OCI-LY1 (cell line): ENCODE measurements around the gene ACY1.

Source experiments
- H2AFZ ChIP-seq: fragments of 200-600 bp; sonication (generic), shearing (Covaris generic); 2 replicates; pipeline ENCODE4 v1.6.0; 2014; ENCODE audit warnings: antibody characterized with exemption, mild to moderate bottlenecking, low read length
- H3F3A ChIP-seq: fragments of 200-600 bp; sonication (generic), shearing (Covaris generic); 2 replicates; pipeline ENCODE4 v1.6.0; 2014; ENCODE audit warnings: mild to moderate bottlenecking, antibody characterized with exemption, low read length, moderate library complexity; ENCODE audit not compliant: insufficient read depth
- H3K27ac ChIP-seq: fragments of 200-600 bp; sonication (generic); 2 replicates; pipeline ENCODE4 v1.5.1; 2014; ENCODE audit warnings: low read length, mixed run types, mild to moderate bottlenecking, low read depth; ENCODE audit not compliant: poor library complexity, severe bottlenecking
- H3K27me3 ChIP-seq: fragments of 200-600 bp; sonication (generic); 2 replicates; pipeline ENCODE4 v1.6.0; 2014; ENCODE audit warnings: antibody characterized with exemption, mild to moderate bottlenecking, low read length, moderate library complexity; ENCODE audit not compliant: insufficient read depth
- H3K36me3 ChIP-seq: fragments of 200-600 bp; sonication (generic); 2 replicates; pipeline ENCODE4 v1.6.1; 2014; ENCODE audit warnings: mild to moderate bottlenecking, antibody characterized with exemption, low read length, moderate library complexity, mixed read lengths; ENCODE audit not compliant: insufficient read depth
- H3K4me1 ChIP-seq: fragments of 200-600 bp; sonication (generic); 2 replicates; pipeline ENCODE4 v1.5.1; 2014; ENCODE audit warnings: mild to moderate bottlenecking, low read length, moderate library complexity; ENCODE audit not compliant: insufficient read depth, severe bottlenecking
- H3K4me2 ChIP-seq: fragments of 200-600 bp; sonication (generic), shearing (Covaris generic); 2 replicates; pipeline ENCODE4 v1.6.1; 2014; ENCODE audit warnings: low read length
- H3K4me3 ChIP-seq: fragments of 200-600 bp; sonication (generic); 2 replicates; pipeline ENCODE4 v1.5.1; 2014; ENCODE audit warnings: low read length, low read depth, mild to moderate bottlenecking, mixed read lengths; ENCODE audit not compliant: poor library complexity, severe bottlenecking
- H3K79me2 ChIP-seq: fragments of 200-600 bp; shearing (Covaris generic); 2 replicates; pipeline ENCODE4 v1.6.1; 2016; ENCODE audit warnings: mixed run types, low read length, mixed read lengths; ENCODE audit not compliant: insufficient read depth
- H3K9ac ChIP-seq: fragments of 200-600 bp; sonication (generic), shearing (Covaris generic); 2 replicates; pipeline ENCODE4 v1.6.1; 2014; ENCODE audit warnings: mild to moderate bottlenecking, low read length, mixed read lengths
- H3K9me2 ChIP-seq: fragments of 200-600 bp; sonication (generic), shearing (Covaris generic); 2 replicates; pipeline ENCODE4 v1.6.1; 2014; ENCODE audit warnings: low read depth, mild to moderate bottlenecking, low read length, mixed read lengths
- H3K9me3 ChIP-seq: fragments of 200-600 bp; shearing (Covaris generic); 2 replicates; pipeline ENCODE4 v1.6.1; 2014; ENCODE audit warnings: low read length, mixed read lengths
- H4K20me1 ChIP-seq: fragments of 200-600 bp; sonication (generic), shearing (Covaris generic); 2 replicates; pipeline ENCODE4 v1.6.0; 2016; ENCODE audit warnings: mild to moderate bottlenecking, low read length; ENCODE audit not compliant: insufficient read depth
- EZH2 ChIP-seq: fragments of 200-600 bp; sonication (generic), shearing (Covaris generic); IDR thresholded peaks from 2 replicates; pipeline ENCODE4 v1.8.0; 2017; ENCODE audit warnings: borderline replicate concordance, mixed run types, mild to moderate bottlenecking, antibody characterized with exemption, low read length, moderate library complexity, mixed read lengths
- TF ChIP-seq, protein P1 (sequence below): fragments of 200-600 bp; sonication (generic), shearing (Covaris generic); IDR thresholded peaks from 2 replicates; pipeline ENCODE4 v1.5.1; 2017; ENCODE audit warnings: mild to moderate bottlenecking, antibody characterized with exemption, low read length, moderate library complexity, mixed read lengths

ACY1 gene

DNA sequence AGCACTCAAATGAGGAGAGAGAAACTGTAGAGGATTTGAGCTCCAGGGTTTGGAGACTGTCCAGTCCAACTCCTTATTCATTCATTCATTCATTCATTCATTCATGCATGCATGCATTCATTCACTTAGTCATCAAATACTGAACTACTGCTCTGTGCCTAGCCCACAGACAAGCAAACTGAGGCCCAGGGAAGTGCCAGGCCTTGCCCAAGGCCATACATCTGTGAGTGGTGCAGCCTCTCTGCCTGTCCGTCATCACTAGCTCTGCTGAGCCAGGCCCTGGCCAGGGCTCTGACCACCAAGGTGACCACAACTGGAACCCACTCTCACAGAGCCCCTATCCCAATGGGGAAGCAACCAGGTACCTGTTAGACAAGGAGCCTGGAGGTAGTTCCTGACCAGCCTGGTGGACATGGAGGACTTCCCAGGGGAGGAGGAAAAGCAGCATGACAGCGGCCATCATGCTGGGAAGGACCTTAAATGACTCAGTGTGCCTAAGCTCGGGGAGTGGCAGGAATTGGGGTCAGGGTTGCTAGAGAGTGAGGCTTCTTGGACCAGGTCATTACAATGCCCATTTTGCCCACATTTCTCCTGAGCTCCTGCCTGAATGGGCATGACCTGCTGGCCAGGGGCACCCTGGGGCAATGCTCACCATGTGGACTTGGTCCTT lies 39.9 kb downstream of the ACY1 start:
- H3K9ac ChIP-seq, result no peak overlapping the region
- no peaks in the 10 kb centered on the region for H3K36me3 ChIP-seq
- no peak overlapping the region for H3K4me3 ChIP-seq
- no peaks in the 10 kb centered on the region for H3K4me1 ChIP-seq
- no peaks in the 10 kb centered on the region for H4K20me1 ChIP-seq
- no peaks in the 10 kb centered on the region for H3K9me2 ChIP-seq
- H2AFZ ChIP-seq, result no peak overlapping the region
- H3K79me2 ChIP-seq, result no peaks in the 10 kb centered on the region
- H3K9me3 ChIP-seq, result no peaks in the 10 kb centered on the region
- no peaks in the 10 kb centered on the region for H3F3A ChIP-seq
- H3K27ac ChIP-seq, result no peak overlapping the region
- no peak for TF ChIP-seq EZH2
- TF ChIP-seq, protein P1, sequence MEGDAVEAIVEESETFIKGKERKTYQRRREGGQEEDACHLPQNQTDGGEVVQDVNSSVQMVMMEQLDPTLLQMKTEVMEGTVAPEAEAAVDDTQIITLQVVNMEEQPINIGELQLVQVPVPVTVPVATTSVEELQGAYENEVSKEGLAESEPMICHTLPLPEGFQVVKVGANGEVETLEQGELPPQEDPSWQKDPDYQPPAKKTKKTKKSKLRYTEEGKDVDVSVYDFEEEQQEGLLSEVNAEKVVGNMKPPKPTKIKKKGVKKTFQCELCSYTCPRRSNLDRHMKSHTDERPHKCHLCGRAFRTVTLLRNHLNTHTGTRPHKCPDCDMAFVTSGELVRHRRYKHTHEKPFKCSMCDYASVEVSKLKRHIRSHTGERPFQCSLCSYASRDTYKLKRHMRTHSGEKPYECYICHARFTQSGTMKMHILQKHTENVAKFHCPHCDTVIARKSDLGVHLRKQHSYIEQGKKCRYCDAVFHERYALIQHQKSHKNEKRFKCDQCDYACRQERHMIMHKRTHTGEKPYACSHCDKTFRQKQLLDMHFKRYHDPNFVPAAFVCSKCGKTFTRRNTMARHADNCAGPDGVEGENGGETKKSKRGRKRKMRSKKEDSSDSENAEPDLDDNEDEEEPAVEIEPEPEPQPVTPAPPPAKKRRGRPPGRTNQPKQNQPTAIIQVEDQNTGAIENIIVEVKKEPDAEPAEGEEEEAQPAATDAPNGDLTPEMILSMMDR, result no peak
- no peak overlapping the region for H3K4me2 ChIP-seq
- H3K27me3 ChIP-seq, result no peaks in the 10 kb centered on the region

- Histone ChIP-seq H3K4me2 (no peak overlapping the region), H3K9me3 (no peaks in the 10 kb centered on the region), H4K20me1 (no peaks in the 10 kb centered on the region), H3K4me1 (no peaks in the 10 kb centered on the region), H3F3A (no peaks in the 10 kb centered on the region), H3K27me3 (no peaks in the 10 kb centered on the region), H3K9me2 (no peaks in the 10 kb centered on the region), H3K36me3 (no peaks in the 10 kb centered on the region), H3K9ac (no peak overlapping the region), H2AFZ (no peak overlapping the region), H3K4me3 (no peak overlapping the region), H3K27ac (no peak overlapping the region), H3K79me2 (no peaks in the 10 kb centered on the region)
- TF ChIP-seq, protein P1, result no peak
- no peak for TF ChIP-seq EZH2
Observed at GRCh38 chr3:52023860-52024764, 40.8 kb downstream of the ACY1 start.

DNA sequence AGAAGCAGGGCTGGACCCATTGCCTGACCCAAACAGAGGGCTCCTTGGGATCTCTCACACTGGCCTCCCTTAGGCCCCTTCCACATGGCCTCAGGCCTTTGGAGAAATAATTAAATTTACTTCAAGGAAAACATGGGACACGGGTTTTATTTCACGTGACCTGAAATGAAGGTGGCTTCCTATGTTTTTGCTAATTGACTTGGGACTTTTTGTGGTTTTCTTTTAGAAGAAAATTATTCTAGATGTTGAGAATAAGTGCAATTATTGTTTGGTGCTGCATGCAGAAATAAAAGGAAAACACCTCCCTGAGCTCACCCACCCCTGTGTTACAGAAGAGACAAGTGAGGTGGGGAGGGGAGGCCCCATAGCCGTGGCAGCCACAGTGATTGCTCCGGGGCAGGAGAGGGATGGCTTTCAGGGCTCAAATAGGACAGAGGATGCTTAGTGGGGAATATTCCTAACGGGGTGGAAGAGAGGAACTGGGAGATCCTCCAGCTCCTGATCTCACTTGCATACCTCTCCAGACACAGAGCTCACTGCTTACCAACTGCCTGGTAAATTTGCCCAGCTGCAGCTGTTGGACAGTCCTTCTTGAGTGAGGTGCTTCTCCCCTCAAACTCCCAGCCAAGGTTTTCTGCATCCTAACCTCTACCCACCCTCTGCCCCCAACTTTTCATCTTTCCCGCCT lies 41.6 kb downstream of the ACY1 start:
- H3K4me3 ChIP-seq, result no peak overlapping the region
- H2AFZ ChIP-seq, result no peak overlapping the region
- no peaks in the 10 kb centered on the region for H3K36me3 ChIP-seq
- no peak for TF ChIP-seq EZH2
- TF ChIP-seq, protein P1, result no peak
- no peaks in the 10 kb centered on the region for H3K27me3 ChIP-seq
- no peaks in the 10 kb centered on the region for H3F3A ChIP-seq
- H3K9me3 ChIP-seq, result no peaks in the 10 kb centered on the region
- H3K4me1 ChIP-seq, result no peaks in the 10 kb centered on the region
- no peak overlapping the region for H3K9ac ChIP-seq
- H4K20me1 ChIP-seq, result no peaks in the 10 kb centered on the region
- H3K9me2 ChIP-seq, result no peaks in the 10 kb centered on the region
- H3K27ac ChIP-seq, result no peak overlapping the region
- no peak overlapping the region for H3K4me2 ChIP-seq
- H3K79me2 ChIP-seq, result no peaks in the 10 kb centered on the region
